Measurements from ENCODE around the gene NFYA. TPM values are rescaled to one million over a fixed set of nuclear protein-coding genes. Genes with fewer than 3 reads are reported as not detected.

The NFYA gene
- total and polyA plus RNA-seq, 2 of the 13 experiments (the other 11 are each of a cell fraction or from before 2014, with no cell fraction given): 16.0 to 22.9 TPM

- TF ChIP-seq DMTF1 (CRISPR knock-in tag; IDR thresholded peaks at IDR 0.05): no peak
- TF ChIP-seq ZNF142 (CRISPR knock-in tag; IDR thresholded peaks at IDR 0.05): peak; percentile 60; the same call in 1 of the 2 replicates
- TF ChIP-seq E2F5 (CRISPR knock-in tag; conservative IDR thresholded peaks at IDR 0.05): peak; percentile 49; the same call in 1 of the 2 replicates
- 0 out of 2 replicates have a peak, but pooled peaks have one; percentile 16 for TF ChIP-seq RARA (CRISPR knock-in tag; IDR thresholded peaks at IDR 0.05)
- TF ChIP-seq TAF1 (CRISPR knock-in tag; IDR thresholded peaks at IDR 0.05): no peak
- no peak for TF ChIP-seq PHF5A (CRISPR knock-in tag; IDR thresholded peaks at IDR 0.05; ENCODE audit: low read depth, unreplicated experiment)
- peak; percentile 50; the same call in 1 of the 2 replicates for TF ChIP-seq CBX5 (CRISPR knock-in tag; IDR thresholded peaks at IDR 0.05; ENCODE audit: borderline replicate concordance)
- no peak for TF ChIP-seq ZUFSP (CRISPR knock-in tag; IDR thresholded peaks at IDR 0.05; ENCODE audit: borderline replicate concordance)
- no peak for TF ChIP-seq FOXJ3 (CRISPR knock-in tag; IDR thresholded peaks at IDR 0.05; ENCODE audit: borderline replicate concordance)
- no peak for TF ChIP-seq ZNF180 (CRISPR knock-in tag; IDR thresholded peaks at IDR 0.05; ENCODE audit: borderline replicate concordance, low read depth)
- TF ChIP-seq ZNF766 (CRISPR knock-in tag; IDR thresholded peaks at IDR 0.05; ENCODE audit: borderline replicate concordance): peak; percentile 39; the same call in 1 of the 2 replicates
- TF ChIP-seq ISL2 (CRISPR knock-in tag; IDR thresholded peaks at IDR 0.05): peak; percentile 65
- TF ChIP-seq SOX5 (CRISPR knock-in tag; IDR thresholded peaks at IDR 0.05; ENCODE audit: borderline replicate concordance): no peak
- TF ChIP-seq ZNF12 (CRISPR knock-in tag; IDR thresholded peaks at IDR 0.05): no peak
- 0 out of 2 replicates have a peak, but pooled peaks have one; percentile 29 for TF ChIP-seq REXO4 (CRISPR knock-in tag; IDR thresholded peaks at IDR 0.05; ENCODE audit: borderline replicate concordance)
- no peak for TF ChIP-seq KLF13 (CRISPR knock-in tag; IDR thresholded peaks at IDR 0.05)
- TF ChIP-seq PRMT3 (CRISPR knock-in tag; IDR thresholded peaks at IDR 0.05; ENCODE audit: borderline replicate concordance, low read depth): no peak
- 0 out of 2 replicates have a peak, but pooled peaks have one; percentile 79 for TF ChIP-seq ZNF761 (CRISPR knock-in tag; conservative IDR thresholded peaks at IDR 0.05)
Observed at GRCh38 chr6:41027799-41028560, 44.8 kb upstream of the NFYA start (continued).
